Measurements from ENCODE around the gene FIG4. TPM values are rescaled to one million over a fixed set of nuclear protein-coding genes. Genes with fewer than 3 reads are reported as not detected.

The FIG4 gene
- total RNA-seq, 2 donors from 2014 or later, result 20.8 to 22.6 TPM

- no peaks in the 10 kb centered on the region for H3K4me1 ChIP-seq (ENCODE audit: control insufficient read depth, insufficient read depth, low read length)
- no peak overlapping the region for H3K9ac ChIP-seq (ENCODE audit: extremely low read depth, low read length, poor library complexity, severe bottlenecking)
- WGBS, 2 experiments (ENCODE audit: insufficient coverage in 1 of 2, insufficient read length in 1 of 2), result 93 to 100% methylated on average over 2 of the region's 2 CpGs
- H3K9me3 ChIP-seq (ENCODE audit: control insufficient read depth, low read length), result no peaks in the 10 kb centered on the region
- no peak overlapping the region for H3K27ac Mint-ChIP-seq
- H3K9me3 Mint-ChIP-seq, result peaks cover 2% of the 10 kb centered on the region
- H3K4me1 Mint-ChIP-seq, result no peaks in the 10 kb centered on the region
- H3K36me3 ChIP-seq (ENCODE audit: control insufficient read depth, insufficient read depth, low read length), result no peaks in the 10 kb centered on the region
- DNase-seq, result no peak
- peaks cover 22% of the 10 kb centered on the region for H3K36me3 Mint-ChIP-seq (ENCODE audit: low read depth)
- no peak overlapping the region for H3K4me3 Mint-ChIP-seq
- H3K27me3 ChIP-seq (ENCODE audit: control insufficient read depth, insufficient read depth, low read length, poor library complexity, severe bottlenecking), result no peaks in the 10 kb centered on the region
- H3K4me3 ChIP-seq (ENCODE audit: low read length), result no peak overlapping the region
- no peak overlapping the region for H3K27ac ChIP-seq (ENCODE audit: low read depth, low read length)
- TF ChIP-seq CTCF (conservative IDR thresholded peaks at IDR 0.05), result no peak
- H3K27me3 Mint-ChIP-seq (ENCODE audit: insufficient read depth), result no peaks in the 10 kb centered on the region
Measured at GRCh38 chr6:109747221-109747620, 56.1 kb downstream of the FIG4 start.

- peaks cover 24% of the 10 kb centered on the region for H3K9me3 Mint-ChIP-seq
- Histone ChIP-seq H3K4me3 (ENCODE audit: low read length) (no peak overlapping the region), H3K36me3 (ENCODE audit: control insufficient read depth, insufficient read depth, low read length) (no peaks in the 10 kb centered on the region), H3K4me1 (ENCODE audit: control insufficient read depth, insufficient read depth, low read length) (no peaks in the 10 kb centered on the region), H3K9me3 (ENCODE audit: control insufficient read depth, low read length) (no peaks in the 10 kb centered on the region), H3K27me3 (ENCODE audit: control insufficient read depth, insufficient read depth, low read length, poor library complexity, severe bottlenecking) (no peaks in the 10 kb centered on the region), H3K27ac (ENCODE audit: low read depth, low read length) (no peak overlapping the region), H3K9ac (ENCODE audit: extremely low read depth, low read length, poor library complexity, severe bottlenecking) (no peak overlapping the region)
- H3K4me3 Mint-ChIP-seq, result no peak overlapping the region
- H3K27me3 Mint-ChIP-seq (ENCODE audit: insufficient read depth), result no peaks in the 10 kb centered on the region
- TF ChIP-seq CTCF (conservative IDR thresholded peaks at IDR 0.05), result no peak
- H3K36me3 Mint-ChIP-seq (ENCODE audit: low read depth), result peaks cover 35% of the 10 kb centered on the region
- WGBS, 2 experiments (ENCODE audit: insufficient coverage in 1 of 2, insufficient read length in 1 of 2), result 97 to 100% methylated on average over 1 to 3 of the region's 3 CpGs
- DNase-seq, result no peak
- no peak overlapping the region for H3K27ac Mint-ChIP-seq
- no peaks in the 10 kb centered on the region for H3K4me1 Mint-ChIP-seq
Measured at GRCh38 chr6:109759098-109759955, 68.2 kb downstream of the FIG4 start.

- Histone ChIP-seq H3K27ac (ENCODE audit: low read depth, low read length) (no peak overlapping the region), H3K9me3 (ENCODE audit: control insufficient read depth, low read length) (no peaks in the 10 kb centered on the region), H3K9ac (ENCODE audit: extremely low read depth, low read length, poor library complexity, severe bottlenecking) (no peak overlapping the region), H3K36me3 (ENCODE audit: control insufficient read depth, insufficient read depth, low read length) (no peaks in the 10 kb centered on the region), H3K4me1 (ENCODE audit: control insufficient read depth, insufficient read depth, low read length) (no peaks in the 10 kb centered on the region), H3K4me3 (ENCODE audit: low read length) (no peak overlapping the region), H3K27me3 (ENCODE audit: control insufficient read depth, insufficient read depth, low read length, poor library complexity, severe bottlenecking) (no peaks in the 10 kb centered on the region)
- WGBS, 2 experiments (ENCODE audit: insufficient coverage in 1 of 2, insufficient read length in 1 of 2), result 90 to 100% methylated on average over 2 of the region's 2 CpGs
- Mint-ChIP-seq H3K27me3 (ENCODE audit: insufficient read depth) (no peaks in the 10 kb centered on the region), H3K4me3 (no peak overlapping the region), H3K27ac (no peak overlapping the region), H3K9me3 (peaks cover 20% of the 10 kb centered on the region), H3K36me3 (ENCODE audit: low read depth) (peaks cover 37% of the 10 kb centered on the region), H3K4me1 (no peaks in the 10 kb centered on the region)
- TF ChIP-seq CTCF (conservative IDR thresholded peaks at IDR 0.05), result no peak
- no peak for DNase-seq
Measured at GRCh38 chr6:109760208-109760607, 69.1 kb downstream of the FIG4 start.

All from endodermal cell (in vitro differentiated cells).